Panc1 (cell line): ENCODE results near the gene FAM24B. TPM values are rescaled to one million over a fixed set of nuclear protein-coding genes. Genes with fewer than 3 reads are reported as not detected.
A peak's percentile ranks its signal among the peaks of the same experiment; 100 is the strongest.
"Not testable (repeated sequence)": the region's sequence is repeated elsewhere in the genome, so short reads cannot be mapped to it uniquely, and the experiment has no call there.

Experiments used
- ATAC-seq: fragments of 200-7000 bp; cut with Tn5 transposase; 2 replicates; pipeline ENCODE4 v1.9.1; 2020; ENCODE audit warnings: mild to moderate bottlenecking, moderate library complexity
- BruUV-seq: library from RNA; stranded (reverse); fragments of 400-500 nt; replicated peaks from 2 replicates; lab custom pipeline; 2021; lab: Mats Ljungman, UMichigan
- CTCF ChIA-PET: fragments of 300-600 bp; sonication (Branson Sonifier 250); formaldehyde crosslinking; loops from one replicate; lab custom pipeline; 2022; ENCODE audit warnings: antibody characterized with exemption; lab: Charles Lee
- POLR2A ChIA-PET: fragments of 300-600 bp; sonication (Branson Sonifier 250); formaldehyde crosslinking; loops from one replicate; lab custom pipeline; 2022; ENCODE audit warnings: antibody characterized with exemption; lab: Charles Lee
- DNase-seq: peaks from one replicate; pipeline ENCODE4 v3.0.0-alpha.2; 2010; ENCODE audit warnings: low read depth, low spot score
- H3K27ac ChIP-seq: 2 replicates; pipeline ENCODE4 v1.5.1; 2011; ENCODE audit warnings: mild to moderate bottlenecking, low read length, inconsistent platforms
- H3K27me3 ChIP-seq: fragments of 200-500 bp; sonication (Bioruptor generic); 2 replicates; pipeline ENCODE4 v1.6.0; 2014; ENCODE audit warnings: low read length, inconsistent platforms; ENCODE audit not compliant: control insufficient read depth, insufficient read depth
- H3K36me3 ChIP-seq: fragments of 200-500 bp; sonication (Bioruptor generic); 2 replicates; pipeline ENCODE4 v1.5.1; 2014; ENCODE audit warnings: inconsistent platforms, mild to moderate bottlenecking, low read length, moderate library complexity; ENCODE audit not compliant: control insufficient read depth, insufficient read depth
- H3K4me1 ChIP-seq: 2 replicates; pipeline ENCODE4 v1.5.1; 2011; ENCODE audit warnings: inconsistent platforms, mild to moderate bottlenecking, low read length, moderate library complexity; ENCODE audit not compliant: control insufficient read depth, insufficient read depth
- H3K4me3 ChIP-seq, 2 experiments: 2 replicates each; pipeline ENCODE4 v1.5.1; 2011 to 2012; ENCODE audit warnings: low read depth in 2 of 2, low read length in 2 of 2, mild to moderate bottlenecking in 2 of 2, inconsistent platforms in 1 of 2, moderate library complexity in 1 of 2
- H3K9me3 ChIP-seq: fragments of 200-500 bp; sonication (Bioruptor generic); 2 replicates; pipeline ENCODE4 v1.5.1; 2014; ENCODE audit warnings: low read depth, mild to moderate bottlenecking, inconsistent platforms, low read length, moderate library complexity; ENCODE audit not compliant: control insufficient read depth, insufficient read depth
- POLR2AphosphoS5 ChIP-seq: IDR thresholded peaks from 2 replicates; pipeline ENCODE4 v1.6.1; 2012; ENCODE audit warnings: mild to moderate bottlenecking, low read depth, low read length, moderate library complexity
- SIN3A ChIP-seq: IDR thresholded peaks from 2 replicates; pipeline ENCODE4 v1.6.1; 2012; ENCODE audit warnings: low read depth, mild to moderate bottlenecking, low read length, moderate library complexity, borderline replicate concordance; ENCODE audit not compliant: insufficient read depth
- TCF7L2 ChIP-seq: IDR thresholded peaks from 2 replicates; pipeline ENCODE4 v1.6.1; 2011; ENCODE audit warnings: mild to moderate bottlenecking, low read depth, low read length, inconsistent platforms
- in situ Hi-C: cut with HindIII; loops from 2 replicates; pipeline ENCODE4 v1.10.0; 2016; ENCODE audit warnings: low sequenced_read_pairs, low pct_unique_long_range_greater_than_20kb
- intact Hi-C: fragments of 100-400 bp; cut with micrococcal nuclease; formaldehyde crosslinking; loops from one replicate; pipeline ENCODE4 v1.10.0; 2022; ENCODE audit not compliant: unreplicated experiment
- total RNA-seq: library from RNA; stranded (reverse); gene quantifications from one replicate; pipeline ENCODE4 v1.2.1, GENCODE V29; 2021; ENCODE audit not compliant: unreplicated experiment
- TF ChIP-seq, protein P1 (sequence below): fragments of 450-650 bp; IDR thresholded peaks from 2 replicates; pipeline ENCODE4 v1.5.1; 2017; ENCODE audit warnings: mild to moderate bottlenecking
- TF ChIP-seq, protein P2 (sequence below), 2 experiments: IDR thresholded peaks; 2 replicates each; pipeline ENCODE4 v1.6.1; 2011 to 2012; ENCODE audit warnings: low read depth in 2 of 2, control low read depth in 1 of 2, low read length in 1 of 2, mild to moderate bottlenecking in 1 of 2, moderate library complexity in 1 of 2; ENCODE audit not compliant: insufficient read depth in 1 of 2

Gene FAM24B
- total RNA-seq, 1 experiment from 2014 or later, result 21.3 TPM

DNA sequence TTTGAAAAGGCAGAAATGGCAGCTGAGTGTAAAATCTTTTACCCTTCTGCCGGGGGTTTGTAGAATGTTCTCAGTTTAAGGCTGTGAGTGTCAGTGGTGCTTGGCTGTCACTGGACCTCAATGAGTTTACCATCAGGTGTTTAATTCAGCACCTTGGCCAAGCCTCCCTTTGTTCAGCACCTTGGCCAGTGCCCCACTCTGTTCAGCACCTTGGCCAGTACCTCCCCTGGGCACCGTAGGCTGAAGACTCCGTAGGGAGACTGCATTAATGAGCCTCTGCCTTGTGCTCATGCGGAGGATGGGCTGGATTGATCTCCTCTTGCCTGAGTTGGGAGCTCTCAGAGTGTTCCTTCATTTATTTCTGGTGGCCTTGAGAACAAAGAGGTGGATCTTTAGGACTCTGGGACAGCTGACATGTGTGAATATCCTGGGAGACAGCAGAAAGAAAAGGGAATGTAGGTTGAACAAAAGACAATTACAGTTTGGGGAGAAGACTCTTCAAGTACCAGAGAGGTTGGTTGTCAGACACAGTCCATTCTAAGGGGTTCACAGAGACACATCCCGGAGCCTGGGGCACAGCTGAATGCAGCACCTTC, 32.6 kb upstream of the FAM24B start:
- Histone ChIP-seq H3K9me3 (no peaks in the 10 kb centered on the region), H3K27me3 (no peaks in the 10 kb centered on the region), H3K4me1 (no peaks in the 10 kb centered on the region), H3K4me3 (no peak overlapping the region), H3K36me3 (no peaks in the 10 kb centered on the region), H3K27ac (no peak overlapping the region)
- intact Hi-C loops, result no loop called here
- ChIA-PET POLR2A (no interaction called here), CTCF (no interaction called here)
- no TSS peak for BruUV-seq
- in situ Hi-C loops, result no loop called here
- no peak for DNase-seq
- TF ChIP-seq, protein P1, sequence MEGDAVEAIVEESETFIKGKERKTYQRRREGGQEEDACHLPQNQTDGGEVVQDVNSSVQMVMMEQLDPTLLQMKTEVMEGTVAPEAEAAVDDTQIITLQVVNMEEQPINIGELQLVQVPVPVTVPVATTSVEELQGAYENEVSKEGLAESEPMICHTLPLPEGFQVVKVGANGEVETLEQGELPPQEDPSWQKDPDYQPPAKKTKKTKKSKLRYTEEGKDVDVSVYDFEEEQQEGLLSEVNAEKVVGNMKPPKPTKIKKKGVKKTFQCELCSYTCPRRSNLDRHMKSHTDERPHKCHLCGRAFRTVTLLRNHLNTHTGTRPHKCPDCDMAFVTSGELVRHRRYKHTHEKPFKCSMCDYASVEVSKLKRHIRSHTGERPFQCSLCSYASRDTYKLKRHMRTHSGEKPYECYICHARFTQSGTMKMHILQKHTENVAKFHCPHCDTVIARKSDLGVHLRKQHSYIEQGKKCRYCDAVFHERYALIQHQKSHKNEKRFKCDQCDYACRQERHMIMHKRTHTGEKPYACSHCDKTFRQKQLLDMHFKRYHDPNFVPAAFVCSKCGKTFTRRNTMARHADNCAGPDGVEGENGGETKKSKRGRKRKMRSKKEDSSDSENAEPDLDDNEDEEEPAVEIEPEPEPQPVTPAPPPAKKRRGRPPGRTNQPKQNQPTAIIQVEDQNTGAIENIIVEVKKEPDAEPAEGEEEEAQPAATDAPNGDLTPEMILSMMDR, result no peak
- TF ChIP-seq, protein P2, sequence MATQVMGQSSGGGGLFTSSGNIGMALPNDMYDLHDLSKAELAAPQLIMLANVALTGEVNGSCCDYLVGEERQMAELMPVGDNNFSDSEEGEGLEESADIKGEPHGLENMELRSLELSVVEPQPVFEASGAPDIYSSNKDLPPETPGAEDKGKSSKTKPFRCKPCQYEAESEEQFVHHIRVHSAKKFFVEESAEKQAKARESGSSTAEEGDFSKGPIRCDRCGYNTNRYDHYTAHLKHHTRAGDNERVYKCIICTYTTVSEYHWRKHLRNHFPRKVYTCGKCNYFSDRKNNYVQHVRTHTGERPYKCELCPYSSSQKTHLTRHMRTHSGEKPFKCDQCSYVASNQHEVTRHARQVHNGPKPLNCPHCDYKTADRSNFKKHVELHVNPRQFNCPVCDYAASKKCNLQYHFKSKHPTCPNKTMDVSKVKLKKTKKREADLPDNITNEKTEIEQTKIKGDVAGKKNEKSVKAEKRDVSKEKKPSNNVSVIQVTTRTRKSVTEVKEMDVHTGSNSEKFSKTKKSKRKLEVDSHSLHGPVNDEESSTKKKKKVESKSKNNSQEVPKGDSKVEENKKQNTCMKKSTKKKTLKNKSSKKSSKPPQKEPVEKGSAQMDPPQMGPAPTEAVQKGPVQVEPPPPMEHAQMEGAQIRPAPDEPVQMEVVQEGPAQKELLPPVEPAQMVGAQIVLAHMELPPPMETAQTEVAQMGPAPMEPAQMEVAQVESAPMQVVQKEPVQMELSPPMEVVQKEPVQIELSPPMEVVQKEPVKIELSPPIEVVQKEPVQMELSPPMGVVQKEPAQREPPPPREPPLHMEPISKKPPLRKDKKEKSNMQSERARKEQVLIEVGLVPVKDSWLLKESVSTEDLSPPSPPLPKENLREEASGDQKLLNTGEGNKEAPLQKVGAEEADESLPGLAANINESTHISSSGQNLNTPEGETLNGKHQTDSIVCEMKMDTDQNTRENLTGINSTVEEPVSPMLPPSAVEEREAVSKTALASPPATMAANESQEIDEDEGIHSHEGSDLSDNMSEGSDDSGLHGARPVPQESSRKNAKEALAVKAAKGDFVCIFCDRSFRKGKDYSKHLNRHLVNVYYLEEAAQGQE (IDR thresholded peaks at IDR 0.05; ENCODE audit: insufficient read depth in 1 of 2, low read depth in 2 of 2, low read length in 1 of 2), result peak; percentile 100
- 0 out of 2 replicates have a peak, but pooled peaks have one; percentile 52 for TF ChIP-seq SIN3A
- no peak for ATAC-seq

DNA sequence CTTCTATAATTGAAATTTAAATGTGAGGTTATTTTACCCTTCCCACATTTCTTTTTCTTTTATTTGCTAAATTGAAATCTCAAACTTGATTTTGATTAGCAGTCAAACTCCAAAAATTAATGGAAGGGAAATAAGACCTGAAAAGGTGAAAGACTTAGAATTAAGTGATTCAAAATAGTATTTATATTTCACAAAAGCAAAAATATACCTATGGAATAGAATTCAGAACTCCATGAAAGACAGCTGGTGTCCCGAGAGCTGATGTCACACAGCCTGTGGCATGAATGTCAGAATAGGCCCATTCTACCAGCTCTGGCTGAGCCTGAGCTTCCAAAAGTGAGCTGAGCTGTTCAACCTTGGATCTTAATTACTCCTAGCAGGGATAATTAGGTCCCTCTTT, 30.9 kb upstream of the FAM24B start, which contains the start of gene FAM24A:
Gene FAM24A (plus strand): TSS at position 301 of the 400 bp plus-strand sequence. CDS start 1,025 bp downstream, outside the sequence.
- BruUV-seq, result no TSS peak
- Histone ChIP-seq H3K4me1 (no peaks in the 10 kb centered on the region), H3K9me3 (no peaks in the 10 kb centered on the region), H3K27me3 (no peaks in the 10 kb centered on the region), H3K4me3 (no peak within 1 kb of the TSS), H3K36me3 (no peaks in the 10 kb centered on the region), H3K27ac (no peak within 1 kb of the TSS)
- in situ Hi-C loops (no loop called here), intact Hi-C loops (no loop called here)
- TF ChIP-seq SIN3A, result no peak
- TF ChIP-seq, protein P1, result no peak
- no peak for TF ChIP-seq TCF7L2
- TF ChIP-seq, protein P2 (IDR thresholded peaks at IDR 0.05; ENCODE audit: insufficient read depth in 1 of 2, low read depth in 2 of 2, low read length in 1 of 2), result no peak
- no peak for TF ChIP-seq POLR2AphosphoS5
- ChIA-PET CTCF (no interaction called here), POLR2A (interaction anchor here (0.6 kb wide), 1 partner anchor 46 kb away, joined by 3 read pairs; no protein-coding TSS in a partner anchor)
- no peak for DNase-seq
- no peak for ATAC-seq

DNA sequence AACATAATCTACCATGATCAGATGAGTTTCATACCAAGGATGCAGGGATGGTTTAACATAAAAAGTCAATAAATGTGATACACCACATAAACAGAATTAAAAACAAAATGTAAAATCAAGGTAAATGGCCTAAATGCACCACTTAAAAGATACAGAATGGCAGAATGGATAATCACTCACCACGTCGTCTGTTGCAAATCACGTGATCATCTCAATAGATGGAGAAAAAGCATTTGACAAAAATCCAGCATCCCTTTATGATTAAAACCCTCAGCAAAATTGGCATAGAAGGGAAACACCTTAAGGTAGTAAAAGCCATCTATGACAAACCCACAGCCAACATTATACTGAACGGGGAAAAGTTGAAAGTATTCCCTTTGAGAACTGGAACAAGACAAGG, 24.5 kb upstream of the FAM24B start:
- in situ Hi-C loops, H3K27ac ChIP-seq, H3K27me3 ChIP-seq, H3K9me3 ChIP-seq, H3K4me3 ChIP-seq, ATAC-seq, DNase-seq, H3K4me1 ChIP-seq, H3K36me3 ChIP-seq, CTCF ChIA-PET, POLR2A ChIA-PET, BruUV-seq, intact Hi-C loops: not testable (repeated sequence)
